H1 (cell line): ENCODE data around the gene WNT3A. TPM values are rescaled to one million over a fixed set of nuclear protein-coding genes. Genes with fewer than 3 reads are reported as not detected.

ENCODE experiments used
- CTCF ChIA-PET: fragments of 300-600 bp; sonication (Branson Sonifier 250); formaldehyde crosslinking; loops from one replicate; lab custom pipeline; 2021; ENCODE audit not compliant: partially characterized antibody; lab: Charles Lee
- POLR2A ChIA-PET: fragments of 300-600 bp; sonication (Branson Sonifier 250); formaldehyde crosslinking; loops from one replicate; lab custom pipeline; 2021; ENCODE audit warnings: inconsistent platforms; ENCODE audit not compliant: partially characterized antibody; lab: Charles Lee
- DNase-seq, 2 experiments: peaks; one replicate each; pipeline versions ENCODE4 v3.0.0 to v3.0.0-alpha.2; 2010 to 2022; ENCODE audit warnings: low spot score in 2 of 2, low read depth in 1 of 2, mixed read lengths in 1 of 2
- FAIRE-seq: peaks from 2 replicates; lab custom pipeline; 2011; peaks lifted over from hg19 to GRCh38; lab: Jason Lieb, UNC
- H2AFZ ChIP-seq: 2 replicates; pipeline ENCODE4 v1.8.1; 2012; ENCODE audit warnings: low read length, inconsistent platforms
- H2AK5ac ChIP-seq: 2 replicates; pipeline ENCODE4 v1.6.1; 2013; ENCODE audit warnings: low read depth, low read length
- H2BK120ac ChIP-seq: replicated peaks from 2 replicates; pipeline ENCODE3; 2013; ENCODE audit warnings: low read depth, low read length, inconsistent platforms
- H2BK12ac ChIP-seq: 2 replicates; pipeline ENCODE4 v1.6.1; 2013; ENCODE audit warnings: low read depth, low read length
- H2BK15ac ChIP-seq: 2 replicates; pipeline ENCODE4 v1.6.1; 2013; ENCODE audit warnings: low read length
- H2BK20ac ChIP-seq: 2 replicates; pipeline ENCODE4 v1.6.1; 2013; ENCODE audit warnings: low read length
- H2BK5ac ChIP-seq: 2 replicates; pipeline ENCODE4 v1.6.1; 2013; ENCODE audit warnings: low read depth, low read length
- H3K14ac ChIP-seq: 2 replicates; pipeline ENCODE4 v1.6.1; 2013; ENCODE audit warnings: inconsistent platforms; ENCODE audit not compliant: insufficient read length
- H3K18ac ChIP-seq: 2 replicates; pipeline ENCODE4 v1.6.1; 2013; ENCODE audit warnings: low read length; ENCODE audit errors: extremely low read depth
- H3K23ac ChIP-seq: 2 replicates; pipeline ENCODE4 v1.6.1; 2013; ENCODE audit warnings: inconsistent platforms; ENCODE audit not compliant: insufficient read length
- H3K23me2 ChIP-seq: 2 replicates; pipeline ENCODE4 v1.6.1; 2013; ENCODE audit warnings: low read depth, low read length
- H3K27ac ChIP-seq: 2 replicates; pipeline ENCODE4 v1.6.1; 2011; ENCODE audit warnings: low read depth, low read length, inconsistent platforms
- H3K27me3 ChIP-seq, 4 experiments: replicated peaks in 1 of 4; 1 replicate in 1 of 4; 2 replicates in 3 of 4; pipeline versions ENCODE4 v1.6.1 to v1.8.1; 2011 to 2013; ENCODE audit warnings: low read length in 3 of 4, mild to moderate bottlenecking in 3 of 4, inconsistent platforms in 2 of 4, mixed read lengths in 2 of 4, moderate library complexity in 1 of 4; ENCODE audit not compliant: control insufficient read depth in 3 of 4, insufficient read depth in 3 of 4; ENCODE audit errors: extremely low read depth in 1 of 4
- H3K36me3 ChIP-seq, 4 experiments: 2 replicates each; pipeline versions ENCODE4 v1.6.1 to v1.8.1; 2011 to 2013; ENCODE audit warnings: mild to moderate bottlenecking in 4 of 4, low read length in 3 of 4, moderate library complexity in 2 of 4, control low read depth in 1 of 4, inconsistent platforms in 1 of 4; ENCODE audit not compliant: insufficient read depth in 4 of 4, control insufficient read depth in 2 of 4
- H3K4ac ChIP-seq: replicated peaks from 2 replicates; pipeline ENCODE3; 2013; ENCODE audit warnings: low read length, low read depth, mixed read lengths, inconsistent platforms; ENCODE audit not compliant: insufficient read length
- H3K4me1 ChIP-seq, 4 experiments: replicated peaks in 1 of 4; 1 replicate in 1 of 4; 2 replicates in 3 of 4; pipeline versions ENCODE4 v1.6.1 to v1.8.1; 2011 to 2013; ENCODE audit warnings: low read length in 3 of 4, inconsistent platforms in 2 of 4, mixed read lengths in 1 of 4; ENCODE audit not compliant: insufficient read depth in 4 of 4, control insufficient read depth in 3 of 4
- H3K4me2 ChIP-seq, 2 experiments: 2 replicates each; pipeline versions ENCODE4 v1.6.1 to v1.8.1; 2011 to 2013; ENCODE audit warnings: low read depth in 2 of 2, low read length in 2 of 2, control low read depth in 1 of 2, inconsistent platforms in 1 of 2, mild to moderate bottlenecking in 1 of 2; ENCODE audit not compliant: insufficient read depth in 1 of 2
- H3K4me3 ChIP-seq, 4 experiments: fragments of 200-600, 300-600 bp in 1 of 4; sonication (generic), shearing (Covaris generic), sonication (Bioruptor Twin) in 1 of 4; 2 replicates each; pipeline versions ENCODE4 v1.5.1 to v1.8.1; 2011 to 2016; ENCODE audit warnings: low read length in 4 of 4, low read depth in 3 of 4, control low read depth in 2 of 4, inconsistent platforms in 2 of 4, mild to moderate bottlenecking in 2 of 4, mixed read lengths in 1 of 4, moderate library complexity in 1 of 4; ENCODE audit not compliant: insufficient read depth in 2 of 4; ENCODE audit errors: extremely low read depth in 1 of 4
- H3K56ac ChIP-seq: replicated peaks from 2 replicates; pipeline ENCODE3; 2013; ENCODE audit warnings: low read depth, mild to moderate bottlenecking, mixed read lengths, low read length, inconsistent platforms; ENCODE audit not compliant: insufficient read length
- H3K79me1 ChIP-seq: 2 replicates; pipeline ENCODE4 v1.6.1; 2013; ENCODE audit warnings: low read depth, low read length, control low read depth
- H3K79me2 ChIP-seq, 2 experiments: 2 replicates each; pipeline versions ENCODE4 v1.6.1 to v1.8.1; 2012 to 2013; ENCODE audit warnings: low read length in 2 of 2, mild to moderate bottlenecking in 2 of 2, inconsistent platforms in 1 of 2; ENCODE audit not compliant: insufficient read depth in 2 of 2, control insufficient read depth in 1 of 2
- H3K9ac ChIP-seq, 4 experiments: replicated peaks in 1 of 4; 1 replicate in 1 of 4; 2 replicates in 3 of 4; pipeline versions ENCODE4 v1.6.1 to v1.8.1; 2011 to 2013; ENCODE audit warnings: low read depth in 3 of 4, low read length in 3 of 4, control low read depth in 2 of 4, mild to moderate bottlenecking in 2 of 4, moderate library complexity in 2 of 4, inconsistent platforms in 1 of 4; ENCODE audit errors: extremely low read depth in 1 of 4
- H3K9me3 ChIP-seq, 2 experiments: 2 replicates each; pipeline versions ENCODE4 v1.6.1 to v1.8.1; 2012 to 2013; ENCODE audit warnings: mild to moderate bottlenecking in 2 of 2, moderate library complexity in 2 of 2, control low read depth in 1 of 2, inconsistent platforms in 1 of 2, low read depth in 1 of 2, low read length in 1 of 2, mixed read lengths in 1 of 2; ENCODE audit not compliant: insufficient read depth in 2 of 2
- H4K20me1 ChIP-seq, 2 experiments: replicated peaks in 1 of 2; 2 replicates each; pipeline versions ENCODE3 to v1.8.1; 2011 to 2013; ENCODE audit warnings: inconsistent platforms in 2 of 2, low read length in 2 of 2, mild to moderate bottlenecking in 1 of 2; ENCODE audit not compliant: insufficient read depth in 2 of 2, control insufficient read depth in 1 of 2
- H4K5ac ChIP-seq: 2 replicates; pipeline ENCODE4 v1.6.1; 2013; ENCODE audit warnings: low read length, low read depth, mixed read lengths, inconsistent platforms; ENCODE audit not compliant: insufficient read length
- H4K8ac ChIP-seq: 2 replicates; pipeline ENCODE4 v1.8.0; 2013; ENCODE audit warnings: mild to moderate bottlenecking, moderate library complexity, low read length, inconsistent platforms; ENCODE audit not compliant: insufficient read depth; ENCODE audit errors: extremely low read depth
- H4K91ac ChIP-seq: replicated peaks from 2 replicates; pipeline ENCODE3; 2013; ENCODE audit warnings: low read length, mixed read lengths, inconsistent platforms; ENCODE audit not compliant: insufficient read length
- CBX8 ChIP-seq: fragments of 300-800, 300-1000 bp; sonication (generic); IDR thresholded peaks from 2 replicates; pipeline ENCODE4 v1.7.1; 2016; ENCODE audit warnings: low read depth, low read length, borderline replicate concordance
- CHD2 ChIP-seq: IDR thresholded peaks from 2 replicates; pipeline ENCODE4 v1.6.1; 2012; ENCODE audit warnings: low read length, improper control_type of control experiment
- EGR1 ChIP-seq: IDR thresholded peaks from 2 replicates; pipeline ENCODE4 v1.6.1; 2011; ENCODE audit warnings: low read depth, low read length, borderline replicate concordance
- FOSL1 ChIP-seq: IDR thresholded peaks from 2 replicates; pipeline ENCODE4 v1.6.1; 2011; ENCODE audit warnings: mild to moderate bottlenecking, low read depth, low read length, moderate library complexity; ENCODE audit not compliant: insufficient read depth
- JUND ChIP-seq: IDR thresholded peaks from 2 replicates; pipeline ENCODE4 v1.6.1; 2011; ENCODE audit warnings: mild to moderate bottlenecking, improper control_type of control experiment, low read length
- NANOG ChIP-seq: IDR thresholded peaks from 2 replicates; pipeline ENCODE4 v1.6.1; 2011; ENCODE audit warnings: low read length, low read depth, mild to moderate bottlenecking, inconsistent platforms; ENCODE audit not compliant: insufficient read depth, poor library complexity, severe bottlenecking
- RFX5 ChIP-seq: IDR thresholded peaks from 2 replicates; pipeline ENCODE4 v1.6.1; 2011; ENCODE audit warnings: low read depth, low read length, improper control_type of control experiment, borderline replicate concordance
- SIRT6 ChIP-seq: IDR thresholded peaks from one replicate; pipeline ENCODE4 v1.7.1; 2012; ENCODE audit warnings: low read length, inconsistent platforms
- SIX5 ChIP-seq: IDR thresholded peaks from 2 replicates; pipeline ENCODE4 v1.6.1; 2011; ENCODE audit warnings: mild to moderate bottlenecking, low read depth, low read length
- SP1 ChIP-seq: IDR thresholded peaks from 2 replicates; pipeline ENCODE4 v1.6.1; 2011; ENCODE audit warnings: low read depth, low read length
- ZNF274 ChIP-seq: IDR thresholded peaks from 2 replicates; pipeline ENCODE4 v1.7.0; 2012; ENCODE audit warnings: low read length, borderline replicate concordance; ENCODE audit errors: extremely low read depth
- WGBS, 2 experiments: shearing (Covaris generic) in 1 of 2; methylation state at CpG; one replicate each; pipeline versions ENCODE4 v1.1.6 to v1.1.7; 2013 to 2015; ENCODE audit warnings: low lambda C conversion rate in 2 of 2, mixed read lengths in 2 of 2, inconsistent platforms in 1 of 2, low coverage in 1 of 2, missing lambda C conversion rate in 1 of 2; ENCODE audit not compliant: insufficient replicate concordance in 2 of 2, insufficient coverage in 1 of 2, insufficient read length in 1 of 2; ENCODE audit errors: extremely low coverage in 1 of 2, missing lambda C conversion rate in 1 of 2; 5-methylcytosine and 5-hydroxymethylcytosine counted together
- polyA plus RNA-seq, 7 experiments: library from polyadenylated mRNA; depleted of rRNA in 3 of 7; stranded (reverse) in 5 of 7; unstranded in 2 of 7; fragments of >200 nt in 5 of 7; fragments of 200-250 nt in 2 of 7; gene quantifications; 1 replicate in 5 of 7; 2 replicates in 1 of 7; 4 replicates in 1 of 7; pipeline versions ENCODE4 v1.2.1 to v1.2.3, GENCODE V29; 2011 to 2013; ENCODE audit warnings: missing spikeins in 2 of 7, mixed read lengths in 2 of 7
- total RNA-seq: library from RNA; stranded (reverse); fragmentation: NEBNext Ultra II Directional; extraction: Animal tissue kit (Norgen Biotek cat#: 25700); gene quantifications from 2 replicates; pipeline ENCODE4 v1.2.1, GENCODE V29; 2021
- TF ChIP-seq, protein P1 (sequence below): IDR thresholded peaks from 2 replicates; pipeline ENCODE4 v1.6.1; 2011; ENCODE audit warnings: low read depth, mild to moderate bottlenecking, low read length; ENCODE audit not compliant: insufficient read depth

The WNT3A gene
- total and polyA plus RNA-seq, 2 of the 8 experiments (the other 6 are each of a cell fraction or from before 2014, with no cell fraction given): 0.08 to 0.19 TPM

DNA sequence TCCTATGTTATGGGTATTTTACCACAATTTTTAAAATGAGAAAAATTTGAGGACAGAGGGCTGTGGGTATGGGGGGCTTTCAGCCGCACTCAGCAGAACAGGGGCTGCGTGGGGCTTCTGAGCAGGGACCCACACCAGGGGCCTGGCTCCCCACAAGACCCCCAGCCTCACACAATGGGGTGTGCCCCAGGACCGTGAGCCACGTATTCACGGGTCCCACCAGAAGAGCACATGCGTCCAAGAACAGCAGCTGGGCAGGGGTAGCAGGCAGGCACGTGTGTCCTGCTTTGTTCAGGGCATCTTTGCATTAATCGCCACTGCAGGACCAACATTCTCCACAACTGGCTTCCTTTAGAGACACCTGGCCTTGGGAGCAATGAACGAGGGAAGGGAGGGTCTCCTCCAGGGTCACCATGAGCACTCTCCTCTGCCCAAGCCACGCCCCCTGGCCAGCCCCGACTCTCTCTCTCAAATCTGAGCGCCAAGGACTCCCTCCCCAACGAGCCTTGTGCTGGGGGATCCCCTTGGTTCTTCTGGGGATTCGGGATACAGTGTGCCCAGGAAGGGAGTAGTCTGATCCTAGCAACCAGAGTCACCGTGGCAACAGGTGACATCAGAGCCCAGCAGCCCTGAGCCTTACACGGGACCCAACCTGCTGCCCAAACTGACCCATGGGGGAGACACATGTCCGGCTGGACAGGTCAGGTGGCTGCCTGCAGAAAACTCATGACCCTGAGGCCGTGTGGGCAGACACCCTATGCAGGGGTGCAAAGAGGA, 68.3 kb downstream of the WNT3A start:
- no peak overlapping the region for H3K18ac ChIP-seq
- no peak overlapping the region for H4K91ac ChIP-seq
- no peak for FAIRE-seq
- H3K4me2 ChIP-seq: no peak overlapping the region
- no peak for DNase-seq
- H2AFZ ChIP-seq: no peak overlapping the region
- no peak overlapping the region for H3K4ac ChIP-seq
- H2BK120ac ChIP-seq: no peak overlapping the region
- H3K23ac ChIP-seq: no peak overlapping the region
- H3K9me3 ChIP-seq: no peaks in the 10 kb centered on the region
- H2AK5ac ChIP-seq: no peak overlapping the region
- H2BK12ac ChIP-seq: no peak overlapping the region
- H3K27ac ChIP-seq: no peak overlapping the region
- ChIA-PET CTCF (interaction anchor here (0.6 to 6.2 kb wide), 10 partner anchors 10 to 357 kb away, joined by 3 to 115 read pairs (median 6); partner anchors contain the start of gene WNT3A), POLR2A (interaction anchor here (1.3 to 1.7 kb wide), 2 partner anchors 7 to 9 kb away, joined by 4 to 5 read pairs; partner anchors contain the start of gene ARF1)
- H4K20me1 ChIP-seq: peaks cover 7 to 35% of the 10 kb centered on the region in 2 experiments
- H2BK5ac ChIP-seq: no peak overlapping the region
- no peak overlapping the region for H4K8ac ChIP-seq
- H2BK15ac ChIP-seq: no peak overlapping the region
- 62% methylated on average over 18 of the region's 18 CpGs; no CpG with 5 or more reads in 1 of the 2 experiments for WGBS, 2 experiments
- H3K9ac ChIP-seq: no peak overlapping the region; a peak in 2 of 7 replicates
- H3K27me3 ChIP-seq: peaks cover 20 to 84% (median 80%) of the 10 kb centered on the region in 4 experiments
- peaks cover 16% of the 10 kb centered on the region; the same call in 1 of the 2 replicates for H3K23me2 ChIP-seq
- H3K79me2 ChIP-seq: no peaks in the 10 kb centered on the region
- no peak overlapping the region for H4K5ac ChIP-seq
- no peak overlapping the region for H3K56ac ChIP-seq
- H3K79me1 ChIP-seq: peaks cover 2% of the 10 kb centered on the region; the same call in 1 of the 2 replicates
- no peak overlapping the region for H3K14ac ChIP-seq
- H3K4me3 ChIP-seq: no peak overlapping the region
- no peak overlapping the region for H2BK20ac ChIP-seq
- no peaks in the 10 kb centered on the region for H3K36me3 ChIP-seq
- peaks cover 0 to 15% (median 0%) of the 10 kb centered on the region in 4 experiments; a peak in 4 of 7 replicates for H3K4me1 ChIP-seq
- TF ChIP-seq NANOG: no peak
- no peak for TF ChIP-seq SP1
- peak; percentile 92 for TF ChIP-seq RFX5
- TF ChIP-seq JUND: no peak
- TF ChIP-seq ZNF274: no peak
- TF ChIP-seq SIX5: no peak
- no peak for TF ChIP-seq CHD2
- TF ChIP-seq FOSL1: no peak
- no peak for TF ChIP-seq EGR1
- TF ChIP-seq SIRT6: no peak
- TF ChIP-seq CBX8: no peak
- TF ChIP-seq, protein P1, sequence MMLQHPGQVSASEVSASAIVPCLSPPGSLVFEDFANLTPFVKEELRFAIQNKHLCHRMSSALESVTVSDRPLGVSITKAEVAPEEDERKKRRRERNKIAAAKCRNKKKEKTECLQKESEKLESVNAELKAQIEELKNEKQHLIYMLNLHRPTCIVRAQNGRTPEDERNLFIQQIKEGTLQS: no peak
